HepG2 (cell line): ENCODE data around the gene THSD4. TPM values are rescaled to one million over a fixed set of nuclear protein-coding genes. Genes with fewer than 3 reads are reported as not detected.

ENCODE experiments used
- ATAC-seq: fragments of 200-7000 bp; cut with Tn5 transposase; 3 replicates; pipeline ENCODE4 v1.9.1; 2020; ENCODE audit warnings: mild to moderate bottlenecking, moderate library complexity
- BruUV-seq: library from RNA; stranded (reverse); fragments of 400-500 nt; replicated peaks from 2 replicates; lab custom pipeline; 2021; lab: Mats Ljungman, UMichigan
- CTCF ChIA-PET: fragments of 300-600 bp; formaldehyde crosslinking; extraction: SDS; loops from one replicate; lab custom pipeline; 2021; ENCODE audit warnings: low total read pairs, inconsistent platforms, low intra/inter-chr PET ratio; lab: Yijun Ruan, JAX
- POLR2A ChIA-PET: fragments of 350-600 bp; sonication (Branson Sonifier 250); formaldehyde crosslinking; loops from one replicate; lab custom pipeline; 2020; ENCODE audit warnings: antibody characterized with exemption, inconsistent platforms; lab: Yijun Ruan, JAX
- DNase-seq: peaks from one replicate; pipeline ENCODE4 v3.0.0-alpha.2; 2015; ENCODE audit warnings: low spot score
- FAIRE-seq: peaks from 3 replicates; lab custom pipeline; 2011; peaks lifted over from hg19 to GRCh38; lab: Jason Lieb, UNC
- H2AFZ ChIP-seq: one replicate; pipeline ENCODE4 v1.6.1; 2011; ENCODE audit warnings: low read length, inconsistent platforms
- H3K27ac ChIP-seq: fragments of 300-600 bp; 3 replicates; pipeline ENCODE4 v1.8.0; 2011; ENCODE audit warnings: mixed run types, mild to moderate bottlenecking, mixed read lengths, low read length, inconsistent platforms; ENCODE audit not compliant: insufficient read depth; ENCODE audit errors: extremely low read length
- H3K27me3 ChIP-seq, 2 experiments: fragments of 200-600 bp in 1 of 2; 2 replicates in 1 of 2; 3 replicates in 1 of 2; pipeline versions ENCODE4 v1.6.0 to v1.8.0; 2011; ENCODE audit warnings: low read length in 2 of 2, mild to moderate bottlenecking in 2 of 2, moderate library complexity in 2 of 2, inconsistent platforms in 1 of 2; ENCODE audit not compliant: insufficient read depth in 2 of 2, control insufficient read depth in 1 of 2
- H3K36me3 ChIP-seq, 2 experiments: fragments of 200-600 bp in 1 of 2; replicated peaks in 1 of 2; 2 replicates in 1 of 2; 3 replicates in 1 of 2; pipeline versions ENCODE4 v1.5.1 to v1.8.0; 2011; ENCODE audit warnings: low read length in 2 of 2, inconsistent platforms in 1 of 2; ENCODE audit not compliant: insufficient read depth in 2 of 2, control insufficient read depth in 1 of 2
- H3K4me1 ChIP-seq: 2 replicates; pipeline ENCODE4 v1.5.1; 2012; ENCODE audit warnings: low read length, inconsistent platforms; ENCODE audit not compliant: insufficient read depth
- H3K4me2 ChIP-seq: 2 replicates; pipeline ENCODE4 v1.6.0; 2011; ENCODE audit warnings: low read depth, low read length, inconsistent platforms
- H3K4me3 ChIP-seq, 3 experiments: fragments of 200-600 bp in 1 of 3; sonication (generic), shearing (Covaris generic) in 1 of 3; replicated peaks in 1 of 3; 2 replicates each; pipeline ENCODE4 v1.5.1; 2011 to 2016; ENCODE audit warnings: low read length in 3 of 3, inconsistent platforms in 2 of 3, low read depth in 2 of 3, mild to moderate bottlenecking in 2 of 3, control low read depth in 1 of 3, mixed read lengths in 1 of 3; ENCODE audit not compliant: insufficient read depth in 1 of 3
- H3K79me2 ChIP-seq: one replicate; pipeline ENCODE4 v1.6.1; 2011; ENCODE audit warnings: low read length, inconsistent platforms; ENCODE audit not compliant: insufficient read depth
- H3K9ac ChIP-seq: 2 replicates; pipeline ENCODE4 v1.6.0; 2011; ENCODE audit warnings: mild to moderate bottlenecking, low read depth, low read length, inconsistent platforms; ENCODE audit not compliant: insufficient read depth
- H3K9me3 ChIP-seq: 2 replicates; pipeline ENCODE4 v1.5.1; 2012; ENCODE audit warnings: mild to moderate bottlenecking, low read length
- H4K20me1 ChIP-seq: 2 replicates; pipeline ENCODE4 v1.6.0; 2011; ENCODE audit warnings: inconsistent platforms, mild to moderate bottlenecking, low read length, moderate library complexity; ENCODE audit not compliant: insufficient read depth
- AKAP8 ChIP-seq: sonication (generic); formaldehyde crosslinking; IDR thresholded peaks from 2 replicates; pipeline ENCODE4 v1.5.1; 2020; ENCODE audit warnings: mild to moderate bottlenecking, missing genetic modification reagents
- ATRX ChIP-seq: sonication (generic); formaldehyde crosslinking; IDR thresholded peaks from 2 replicates; pipeline ENCODE4 v1.4.0; 2020; ENCODE audit warnings: missing genetic modification reagents, borderline replicate concordance
- CHD2 ChIP-seq: IDR thresholded peaks from 2 replicates; pipeline ENCODE4 v1.6.1; 2011; ENCODE audit warnings: low read depth, low read length, improper control_type of control experiment
- ELF4 ChIP-seq: sonication (generic); formaldehyde crosslinking; IDR thresholded peaks from 2 replicates; pipeline ENCODE4 v1.5.0; 2020; ENCODE audit warnings: missing genetic modification reagents, mild to moderate bottlenecking, moderate library complexity, borderline replicate concordance
- GFI1 ChIP-seq: sonication (generic); formaldehyde crosslinking; IDR thresholded peaks from 2 replicates; pipeline ENCODE4 v1.5.0; 2020; ENCODE audit warnings: missing genetic modification reagents, mild to moderate bottlenecking, borderline replicate concordance
- GTF2F1 ChIP-seq: fragments of 150-350 bp; IDR thresholded peaks from 2 replicates; pipeline ENCODE4 v1.6.1; 2014; ENCODE audit warnings: low read length
- MAFF ChIP-seq: IDR thresholded peaks from 2 replicates; pipeline ENCODE4 v1.6.1; 2011; ENCODE audit warnings: low read depth, low read length, improper control_type of control experiment
- NR2C2 ChIP-seq: sonication (generic); formaldehyde crosslinking; IDR thresholded peaks from 2 replicates; pipeline ENCODE4 v1.4.0; 2020; ENCODE audit warnings: missing genetic modification reagents, mild to moderate bottlenecking, moderate library complexity, borderline replicate concordance
- POLR2AphosphoS2 ChIP-seq: IDR thresholded peaks from 2 replicates; pipeline ENCODE4 v1.6.1; 2011; ENCODE audit warnings: low read depth, low read length, improper control_type of control experiment
- REL ChIP-seq: sonication (generic); formaldehyde crosslinking; conservative IDR thresholded peaks from 2 replicates; pipeline ENCODE4 v1.8.0; 2022; ENCODE audit warnings: mild to moderate bottlenecking, missing genetic modification reagents, moderate library complexity
- REPIN1 ChIP-seq: sonication (generic); formaldehyde crosslinking; IDR thresholded peaks from 2 replicates; pipeline ENCODE4 v1.8.0; 2022; ENCODE audit warnings: missing genetic modification reagents, low read depth, mild to moderate bottlenecking, borderline replicate concordance
- ZC3H13 ChIP-seq: sonication (generic); formaldehyde crosslinking; IDR thresholded peaks from 2 replicates; pipeline ENCODE4 v1.8.1; 2023; ENCODE audit warnings: mild to moderate bottlenecking, missing genetic modification reagents, moderate library complexity
- ZNF205 ChIP-seq: IDR thresholded peaks from 2 replicates; pipeline ENCODE4 v1.6.1; 2018; ENCODE audit warnings: missing biosample characterization, missing genetic modification reagents
- ZNF343 ChIP-seq: sonication (generic); formaldehyde crosslinking; IDR thresholded peaks from 2 replicates; pipeline ENCODE4 v1.4.0; 2020; ENCODE audit warnings: mild to moderate bottlenecking, missing genetic modification reagents
- ZNF446 ChIP-seq: sonication (generic); formaldehyde crosslinking; IDR thresholded peaks from 2 replicates; pipeline ENCODE4 v1.5.0; 2020; ENCODE audit warnings: mild to moderate bottlenecking, missing genetic modification reagents
- ZNF709 ChIP-seq: sonication (generic); formaldehyde crosslinking; IDR thresholded peaks from 2 replicates; pipeline ENCODE4 v1.5.0; 2020; ENCODE audit warnings: mild to moderate bottlenecking, missing genetic modification reagents
- ZNF782 ChIP-seq: sonication (generic); formaldehyde crosslinking; IDR thresholded peaks from 2 replicates; pipeline ENCODE4 v1.4.0; 2020; ENCODE audit warnings: missing genetic modification reagents, mild to moderate bottlenecking, borderline replicate concordance
- WGBS: methylation state at CpG from one replicate; pipeline ENCODE4 v1.1.6; 2017; ENCODE audit warnings: low lambda C conversion rate; 5-methylcytosine and 5-hydroxymethylcytosine counted together
- in situ Hi-C: cut with HindIII; loops from 2 replicates; pipeline ENCODE4 v1.10.0; 2017; ENCODE audit warnings: low pct_unique_long_range_greater_than_20kb; ENCODE audit not compliant: extremely low pct_ligation_motif_present
- intact Hi-C: fragments of 100-400 bp; cut with micrococcal nuclease; formaldehyde crosslinking; loops from one replicate; pipeline ENCODE4 v1.10.0; 2022; ENCODE audit not compliant: unreplicated experiment
- polyA plus RNA-seq, 8 experiments: library from polyadenylated mRNA; depleted of rRNA in 3 of 8; stranded (reverse) in 7 of 8; unstranded in 1 of 8; fragments of >200 nt; fragmentation: Illumina TruSeq in 4 of 8; extraction: Trizol in 4 of 8; gene quantifications; 2 replicates each; pipeline versions ENCODE4 v1.2.1 to v1.2.3, GENCODE V29; 2011 to 2016; ENCODE audit warnings: low read depth in 4 of 8, missing spikeins in 1 of 8, mixed read lengths in 1 of 8; ENCODE audit not compliant: insufficient read depth in 1 of 8
- total RNA-seq, 5 experiments: library from RNA; depleted of rRNA; stranded (reverse); fragments of >200 nt; fragmentation: Illumina TruSeq; extraction: Trizol; gene quantifications; 2 replicates each; pipeline ENCODE4 v1.2.3, GENCODE V29; 2016; ENCODE audit warnings: low read depth in 1 of 5

Gene THSD4
- total and polyA plus RNA-seq, 2 of the 13 experiments (the other 11 are each of a cell fraction or from before 2014, with no cell fraction given): 0.07 to 0.21 TPM

DNA sequence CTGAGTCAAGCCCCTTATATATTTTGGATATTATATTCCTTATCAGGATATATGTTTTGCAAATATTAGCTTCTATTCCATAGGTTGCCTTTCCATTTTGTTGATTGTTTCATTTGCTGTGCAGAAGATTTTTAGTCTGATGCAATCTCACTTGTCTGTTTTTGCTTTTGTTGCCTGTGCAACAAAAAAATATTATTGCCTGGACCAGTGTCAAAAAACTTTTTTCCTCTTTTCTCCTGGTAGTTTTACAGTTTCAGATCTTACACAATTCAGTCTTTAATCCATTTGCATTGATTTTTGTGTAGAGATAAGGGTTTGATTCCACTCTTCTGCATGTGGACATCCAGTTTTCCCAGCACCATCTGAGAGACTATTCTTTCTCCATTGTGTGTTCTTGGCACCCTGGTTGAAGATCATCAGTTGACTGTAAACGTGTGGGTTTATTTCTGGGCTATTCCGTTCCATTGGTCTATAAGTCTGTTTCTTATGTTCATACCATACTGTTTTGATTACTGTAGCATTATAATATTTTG, 466.2 kb downstream of the THSD4 start:
- Histone ChIP-seq H3K27me3 (no peaks in the 10 kb centered on the region), H3K36me3 (no peaks in the 10 kb centered on the region), H3K27ac (no peak overlapping the region), H3K79me2 (no peaks in the 10 kb centered on the region), H3K4me3 (no peak overlapping the region), H3K4me2 (no peak overlapping the region), H3K4me1 (no peaks in the 10 kb centered on the region), H4K20me1 (no peaks in the 10 kb centered on the region), H2AFZ (no peak overlapping the region), H3K9ac (no peak overlapping the region), H3K9me3 (peaks cover 8% of the 10 kb centered on the region)
- WGBS: 25% methylated on average over 2 of the region's 2 CpGs
- DNase-seq: no peak
- POLR2A ChIA-PET: no interaction called here
- CTCF ChIA-PET: no interaction called here
- intact Hi-C loops: no loop called here
- in situ Hi-C loops: no loop called here
- TF ChIP-seq ZNF343 (CRISPR knock-in tag): no peak
- TF ChIP-seq ZNF205 (CRISPR knock-in tag): no peak
- TF ChIP-seq AKAP8: no peak
- TF ChIP-seq ELF4 (CRISPR knock-in tag): no peak
- no peak for TF ChIP-seq ZC3H13 (CRISPR knock-in tag)
- no peak for TF ChIP-seq ZNF782 (CRISPR knock-in tag)
- TF ChIP-seq GFI1: no peak
- TF ChIP-seq ZNF709 (CRISPR knock-in tag): no peak
- TF ChIP-seq CHD2: no peak
- no peak for TF ChIP-seq GTF2F1
- TF ChIP-seq REL: no peak
- TF ChIP-seq MAFF: no peak
- no peak for TF ChIP-seq ATRX (CRISPR knock-in tag)
- TF ChIP-seq NR2C2 (CRISPR knock-in tag): no peak
- no peak for TF ChIP-seq REPIN1 (CRISPR knock-in tag)
- TF ChIP-seq ZNF446 (CRISPR knock-in tag): no peak
- no peak for TF ChIP-seq POLR2AphosphoS2
- BruUV-seq: no TSS peak
- no peak for ATAC-seq
- no peak for FAIRE-seq
